SK-N-MC (cell line): ENCODE data around the gene NME4.

Experiments used
- DNase-seq: peaks from one replicate; pipeline ENCODE4 v3.0.0-alpha.2; 2011; ENCODE audit warnings: low read depth, low spot score
- H3K27ac ChIP-seq: fragments of 200-600 bp; sonication (generic); 2 replicates; pipeline ENCODE4 v1.5.1; 2016; ENCODE audit warnings: mixed run types
- H3K36me3 ChIP-seq: fragments of 200-600 bp; sonication (generic); 2 replicates; pipeline ENCODE4 v1.6.1; 2017; ENCODE audit warnings: antibody characterized with exemption, low read length, mixed read lengths; ENCODE audit not compliant: insufficient read depth
- H3K4me3 ChIP-seq: fragments of 200-600 bp; sonication (generic); 2 replicates; pipeline ENCODE4 v1.5.1; 2016
- H3K9ac ChIP-seq: fragments of 200-600 bp; sonication (generic); 2 replicates; pipeline ENCODE4 v1.8.0; 2017; ENCODE audit warnings: mixed run types, mixed read lengths; ENCODE audit not compliant: insufficient read length
- H3K9me3 ChIP-seq: fragments of 200-600 bp; sonication (generic); 2 replicates; pipeline ENCODE4 v1.6.1; 2017; ENCODE audit warnings: low read depth, mild to moderate bottlenecking, antibody characterized with exemption, low read length, moderate library complexity, mixed read lengths
- EZH2 ChIP-seq: fragments of 200-600 bp; sonication (generic); IDR thresholded peaks from one replicate; pipeline ENCODE4 v1.6.1; 2017; ENCODE audit warnings: antibody characterized with exemption
- FOXP2 ChIP-seq: optimal IDR thresholded peaks from 2 replicates; pipeline ENCODE3; 2011; ENCODE audit warnings: mild to moderate bottlenecking, moderate library complexity; ENCODE audit not compliant: insufficient read depth; ENCODE audit errors: extremely low read length, control extremely low read depth
- POLR2AphosphoS5 ChIP-seq: IDR thresholded peaks from 2 replicates; pipeline ENCODE4 v1.6.1; 2012; ENCODE audit warnings: mild to moderate bottlenecking, low read depth, low read length, borderline replicate concordance

Gene NME4

GRCh38 chr16:354291-354881 is 42.6 kb upstream of the NME4 start:
- Histone ChIP-seq H3K27ac (no peak overlapping the region), H3K9ac (no peak overlapping the region), H3K36me3 (peaks cover 9% of the 10 kb centered on the region), H3K9me3 (no peaks in the 10 kb centered on the region), H3K4me3 (no peak overlapping the region)
- TF ChIP-seq POLR2AphosphoS5 (no peak), FOXP2 (no peak), EZH2 (no peak)
- DNase-seq = no peak

GRCh38 chr16:354971-355461 is 42.0 kb upstream of the NME4 start:
- no peak overlapping the region for H3K9ac ChIP-seq
- peaks cover 8% of the 10 kb centered on the region for H3K36me3 ChIP-seq
- no peak overlapping the region for H3K27ac ChIP-seq
- no peak overlapping the region for H3K4me3 ChIP-seq
- H3K9me3 ChIP-seq = no peaks in the 10 kb centered on the region
- TF ChIP-seq FOXP2 = no peak
- TF ChIP-seq EZH2 = no peak
- no peak for TF ChIP-seq POLR2AphosphoS5
- DNase-seq = no peak

DNA sequence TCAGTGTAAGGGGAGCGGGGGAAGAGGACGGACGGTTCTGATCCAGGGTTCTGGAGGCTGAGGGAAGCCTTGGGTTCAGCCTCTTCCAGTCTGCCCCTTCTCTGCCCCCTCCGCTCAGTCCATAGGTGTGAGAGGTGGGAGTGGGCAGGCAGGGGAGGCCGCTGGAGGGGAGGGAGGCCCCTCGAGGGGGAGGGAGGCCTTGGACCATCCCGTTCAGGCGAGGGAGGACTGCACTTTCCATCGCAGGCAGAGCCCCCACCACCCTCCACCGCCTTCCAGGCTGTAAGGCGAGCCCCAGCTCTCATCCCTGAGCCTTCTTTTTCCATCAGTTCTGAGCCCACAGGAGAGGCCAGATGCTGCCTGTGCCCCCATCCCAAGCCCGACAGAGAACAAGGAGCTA is 40.3 kb upstream of the NME4 start:
- H3K9me3 ChIP-seq = no peaks in the 10 kb centered on the region
- no peak for TF ChIP-seq POLR2AphosphoS5
- no peak for TF ChIP-seq EZH2
- no peak for TF ChIP-seq FOXP2
- no peaks in the 10 kb centered on the region for H3K36me3 ChIP-seq
- H3K27ac ChIP-seq = no peak overlapping the region
- H3K4me3 ChIP-seq = no peak overlapping the region
- no peak for DNase-seq
- H3K9ac ChIP-seq = no peak overlapping the region

- Histone ChIP-seq H3K9me3 (no peaks in the 10 kb centered on the region), H3K27ac (no peak overlapping the region), H3K9ac (no peak overlapping the region), H3K36me3 (no peaks in the 10 kb centered on the region), H3K4me3 (no peak overlapping the region)
- no peak for DNase-seq
- TF ChIP-seq POLR2AphosphoS5 = no peak
- no peak for TF ChIP-seq FOXP2
- TF ChIP-seq EZH2 = no peak
Measured at GRCh38 chr16:359067-359763, 37.8 kb upstream of the NME4 start.

- Histone ChIP-seq H3K27ac (no peak overlapping the region), H3K9me3 (no peaks in the 10 kb centered on the region), H3K9ac (no peak overlapping the region), H3K36me3 (no peaks in the 10 kb centered on the region), H3K4me3 (no peak overlapping the region)
- no peak for DNase-seq
- TF ChIP-seq POLR2AphosphoS5 (no peak), FOXP2 (no peak), EZH2 (no peak)
Measured at GRCh38 chr16:359871-360697, 36.9 kb upstream of the NME4 start.

GRCh38 chr16:360698-361336 is 36.2 kb upstream of the NME4 start:
- Histone ChIP-seq H3K36me3 (no peaks in the 10 kb centered on the region), H3K9ac (no peak overlapping the region), H3K4me3 (no peak overlapping the region), H3K9me3 (no peaks in the 10 kb centered on the region), H3K27ac (no peak overlapping the region)
- DNase-seq = no peak
- TF ChIP-seq POLR2AphosphoS5 = no peak
- TF ChIP-seq FOXP2 = no peak
- no peak for TF ChIP-seq EZH2

- Histone ChIP-seq H3K9me3 (no peaks in the 10 kb centered on the region), H3K27ac (no peak overlapping the region), H3K4me3 (no peak overlapping the region), H3K36me3 (no peaks in the 10 kb centered on the region; the same call in 1 of the 2 replicates), H3K9ac (no peak overlapping the region)
- TF ChIP-seq FOXP2 = no peak
- no peak for TF ChIP-seq EZH2
- no peak for TF ChIP-seq POLR2AphosphoS5
- no peak for DNase-seq
Measured at GRCh38 chr16:361341-361871, 35.6 kb upstream of the NME4 start.
